Measurements from ENCODE around the gene POLD1.
"Not testable (repeated sequence)": the region's sequence is repeated elsewhere in the genome, so short reads cannot be mapped to it uniquely, and the experiment has no call there.

Gene POLD1

GRCh38 chr19:50419580-50420035 is 35.5 kb downstream of the POLD1 start:
- DNase-seq = no peak

GRCh38 chr19:50420127-50420526 is 36.0 kb downstream of the POLD1 start:
- no peak for DNase-seq

- no peak for DNase-seq
These were observed 36.7 kb downstream of the POLD1 start for GRCh38 chr19:50420808-50421207.

GRCh38 chr19:50422397-50423278 is 38.5 kb downstream of the POLD1 start:
- no peak for DNase-seq

- DNase-seq = no peak
These were observed 39.3 kb downstream of the POLD1 start for GRCh38 chr19:50423279-50424113.

GRCh38 chr19:50425581-50425980 is 41.4 kb downstream of the POLD1 start:
- DNase-seq = no peak

- no peak for DNase-seq
These were observed 43.3 kb downstream of the POLD1 start for GRCh38 chr19:50427318-50427925.

- peak; percentile 24 for DNase-seq
These were observed 43.9 kb downstream of the POLD1 start for GRCh38 chr19:50427997-50428425.

- DNase-seq = no peak
These were observed 44.8 kb downstream of the POLD1 start for GRCh38 chr19:50428772-50429463.

GRCh38 chr19:50430888-50431342 is 46.8 kb downstream of the POLD1 start:
- no peak for DNase-seq

- DNase-seq = peak; percentile 79
These were observed 47.4 kb downstream of the POLD1 start for GRCh38 chr19:50431343-50432220.

GRCh38 chr19:50432221-50433028 is 48.3 kb downstream of the POLD1 start, which contains the start of gene MYBPC2:
MYBPC2 (plus strand) TSS chr19:50432892; CDS start chr19:50432954, 62 bp downstream.
- DNase-seq = no peak

GRCh38 chr19:50433201-50434180 is 49.3 kb downstream of the POLD1 start:
- DNase-seq = no peak

GRCh38 chr19:50434525-50434924 is 50.4 kb downstream of the POLD1 start:
- DNase-seq = no peak

GRCh38 chr19:50435221-50435620 is 51.1 kb downstream of the POLD1 start:
- no peak for DNase-seq

- DNase-seq = no peak
These were observed 51.5 kb downstream of the POLD1 start for GRCh38 chr19:50435627-50436026.

- DNase-seq = no peak
These were observed 53.8 kb downstream of the POLD1 start for GRCh38 chr19:50437862-50438449.

- not testable (repeated sequence) for DNase-seq
These were observed 55.0 kb downstream of the POLD1 start for GRCh38 chr19:50439130-50439529.

- no peak for DNase-seq
These were observed 59.9 kb downstream of the POLD1 start for GRCh38 chr19:50444059-50444458.

Measured in CD4-positive, alpha-beta T cell treated with Interleukin-4 for 4 hours (primary cell).